Loucy (cell line): ENCODE measurements around the gene KDSR.

ENCODE experiments used
- EZH2phosphoT487 ChIP-seq: fragments of 200-600 bp; IDR thresholded peaks from 2 replicates; pipeline ENCODE4 v1.6.1; 2018; ENCODE audit warnings: antibody characterized with exemption, mild to moderate bottlenecking, moderate library complexity, borderline replicate concordance
- TF ChIP-seq, protein P1 (sequence below): fragments of 200-600 bp; sonication (generic); conservative IDR thresholded peaks from 2 replicates; pipeline ENCODE4 v1.5.1; 2014; ENCODE audit warnings: mild to moderate bottlenecking, antibody characterized with exemption, low read length

DNA sequence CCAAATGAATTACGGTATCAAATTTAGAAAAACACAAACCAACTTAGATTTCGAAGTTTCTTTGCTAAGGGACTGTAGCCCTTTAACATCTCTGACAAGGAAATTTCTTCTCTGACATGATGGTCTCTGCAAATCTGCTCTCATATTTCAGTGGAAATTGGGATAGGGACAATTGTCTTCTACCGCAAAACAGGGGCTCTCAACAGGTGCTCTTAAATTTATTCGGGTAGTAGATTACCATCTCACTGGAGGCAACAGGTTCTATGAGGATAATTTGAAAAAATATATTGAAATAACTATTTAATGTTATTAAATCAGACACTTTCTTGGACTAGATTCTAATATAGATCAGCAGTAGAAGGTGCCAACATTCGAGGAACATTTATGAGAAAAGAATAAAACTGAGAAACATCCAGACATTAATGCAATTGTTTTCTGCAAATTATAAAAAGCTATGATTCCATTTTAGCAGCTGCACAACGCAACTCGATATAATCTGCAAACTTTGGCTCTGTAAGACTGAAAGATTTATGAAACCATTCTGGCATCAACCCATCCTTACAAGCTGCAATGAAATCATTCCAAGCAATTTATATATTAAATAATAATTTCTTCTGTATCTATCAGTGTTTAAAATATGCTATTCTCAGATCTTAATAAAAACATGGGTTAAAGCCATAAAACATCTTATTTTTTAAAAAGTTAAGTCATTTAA, 37.4 kb downstream of the KDSR start:
- TF ChIP-seq, protein P1, sequence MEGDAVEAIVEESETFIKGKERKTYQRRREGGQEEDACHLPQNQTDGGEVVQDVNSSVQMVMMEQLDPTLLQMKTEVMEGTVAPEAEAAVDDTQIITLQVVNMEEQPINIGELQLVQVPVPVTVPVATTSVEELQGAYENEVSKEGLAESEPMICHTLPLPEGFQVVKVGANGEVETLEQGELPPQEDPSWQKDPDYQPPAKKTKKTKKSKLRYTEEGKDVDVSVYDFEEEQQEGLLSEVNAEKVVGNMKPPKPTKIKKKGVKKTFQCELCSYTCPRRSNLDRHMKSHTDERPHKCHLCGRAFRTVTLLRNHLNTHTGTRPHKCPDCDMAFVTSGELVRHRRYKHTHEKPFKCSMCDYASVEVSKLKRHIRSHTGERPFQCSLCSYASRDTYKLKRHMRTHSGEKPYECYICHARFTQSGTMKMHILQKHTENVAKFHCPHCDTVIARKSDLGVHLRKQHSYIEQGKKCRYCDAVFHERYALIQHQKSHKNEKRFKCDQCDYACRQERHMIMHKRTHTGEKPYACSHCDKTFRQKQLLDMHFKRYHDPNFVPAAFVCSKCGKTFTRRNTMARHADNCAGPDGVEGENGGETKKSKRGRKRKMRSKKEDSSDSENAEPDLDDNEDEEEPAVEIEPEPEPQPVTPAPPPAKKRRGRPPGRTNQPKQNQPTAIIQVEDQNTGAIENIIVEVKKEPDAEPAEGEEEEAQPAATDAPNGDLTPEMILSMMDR: no peak
- no peak for TF ChIP-seq EZH2phosphoT487
